ENCODE results near the gene PPIL1. TPM values are rescaled to one million over a fixed set of nuclear protein-coding genes. Genes with fewer than 3 reads are reported as not detected.

The PPIL1 gene
- polyA plus RNA-seq, 1 donor (not counting 4 experiments of a cell fraction or from before 2014, with no cell fraction given), result 45.5 TPM

- Histone ChIP-seq H4K20me1 (ENCODE audit: control insufficient read depth, extremely low read depth, insufficient read depth, low read length) (no peaks in the 10 kb centered on the region), H3K27ac (ENCODE audit: control insufficient read depth, insufficient read depth, low read length) (no peak overlapping the region), H3K4me1 (ENCODE audit: control insufficient read depth, extremely low read depth, insufficient read depth, low read length) (no peaks in the 10 kb centered on the region), H2AFZ (ENCODE audit: control insufficient read depth, low read length) (no peak overlapping the region), H3K79me2 (ENCODE audit: control insufficient read depth, insufficient read depth, low read length) (no peaks in the 10 kb centered on the region), H3K4me3 (ENCODE audit: control insufficient read depth in 2 of 3, extremely low read depth in 1 of 3, insufficient read depth in 2 of 3, low read depth in 1 of 3, low read length in 3 of 3) (no peak overlapping the region), H3K9me3 (ENCODE audit: control insufficient read depth, low read depth, low read length) (no peaks in the 10 kb centered on the region), H3K9ac (ENCODE audit: control insufficient read depth, extremely low read depth, insufficient read depth, low read length) (no peak overlapping the region), H3K4me2 (ENCODE audit: control insufficient read depth, extremely low read depth, insufficient read depth, low read depth, low read length) (no peak overlapping the region), H3K9me1 (ENCODE audit: control insufficient read depth, extremely low read depth, insufficient read depth, low read length) (no peaks in the 10 kb centered on the region), H3K36me3 (ENCODE audit: control insufficient read depth in 2 of 2, extremely low read depth in 1 of 2, insufficient read depth in 2 of 2, low read length in 2 of 2) (no peaks in the 10 kb centered on the region), H3K27me3 (ENCODE audit: control insufficient read depth, extremely low read depth, insufficient read depth, low read length) (peaks cover 33% of the 10 kb centered on the region)
- dilution Hi-C loops (cut with MboI; ENCODE audit: extremely low pct_ligation_motif_present, low sequenced_read_pairs), result no loop called here
- FAIRE-seq (no peak), DNase-seq (ENCODE audit: low read depth, low spot score) (no peak)
- TF ChIP-seq EZH2 (IDR thresholded peaks at IDR 0.05; ENCODE audit: low read length), result no peak
- TF ChIP-seq CTCF (optimal IDR thresholded peaks at IDR 0.05 in 1 of 3, IDR thresholded peaks at IDR 0.05 in 1 of 3, conservative IDR thresholded peaks at IDR 0.05 in 1 of 3; ENCODE audit: extremely low read depth in 1 of 3, insufficient read depth in 2 of 3, low read length in 3 of 3), result no peak
Measured at GRCh38 chr6:36843170-36843569, 31.4 kb downstream of the PPIL1 start.

GRCh38 chr6:36841756-36842155 is 32.8 kb downstream of the PPIL1 start:
- H4K20me1 ChIP-seq (ENCODE audit: control insufficient read depth, extremely low read depth, insufficient read depth, low read length), result no peaks in the 10 kb centered on the region
- H3K4me1 ChIP-seq (ENCODE audit: control insufficient read depth, extremely low read depth, insufficient read depth, low read length), result no peaks in the 10 kb centered on the region
- DNase-seq (ENCODE audit: low read depth, low spot score) (no peak), FAIRE-seq (no peak)
- H3K27me3 ChIP-seq (ENCODE audit: control insufficient read depth, extremely low read depth, insufficient read depth, low read length), result peaks cover 43% of the 10 kb centered on the region
- H3K79me2 ChIP-seq (ENCODE audit: control insufficient read depth, insufficient read depth, low read length), result no peaks in the 10 kb centered on the region
- dilution Hi-C loops (cut with MboI; ENCODE audit: extremely low pct_ligation_motif_present, low sequenced_read_pairs), result no loop called here
- H3K9me1 ChIP-seq (ENCODE audit: control insufficient read depth, extremely low read depth, insufficient read depth, low read length), result no peaks in the 10 kb centered on the region
- no peaks in the 10 kb centered on the region for H3K36me3 ChIP-seq (ENCODE audit: control insufficient read depth in 2 of 2, extremely low read depth in 1 of 2, insufficient read depth in 2 of 2, low read length in 2 of 2)
- no peak overlapping the region for H2AFZ ChIP-seq (ENCODE audit: control insufficient read depth, low read length)
- H3K27ac ChIP-seq (ENCODE audit: control insufficient read depth, insufficient read depth, low read length), result no peak overlapping the region
- no peak overlapping the region for H3K4me2 ChIP-seq (ENCODE audit: control insufficient read depth, extremely low read depth, insufficient read depth, low read depth, low read length)
- no peak for TF ChIP-seq EZH2 (IDR thresholded peaks at IDR 0.05; ENCODE audit: low read length)
- TF ChIP-seq CTCF (optimal IDR thresholded peaks at IDR 0.05 in 1 of 3, IDR thresholded peaks at IDR 0.05 in 1 of 3, conservative IDR thresholded peaks at IDR 0.05 in 1 of 3; ENCODE audit: extremely low read depth in 1 of 3, insufficient read depth in 2 of 3, low read length in 3 of 3), result no peak
- no peak overlapping the region for H3K9ac ChIP-seq (ENCODE audit: control insufficient read depth, extremely low read depth, insufficient read depth, low read length)
- H3K9me3 ChIP-seq (ENCODE audit: control insufficient read depth, low read depth, low read length), result no peaks in the 10 kb centered on the region
- H3K4me3 ChIP-seq (ENCODE audit: control insufficient read depth in 2 of 3, extremely low read depth in 1 of 3, insufficient read depth in 2 of 3, low read depth in 1 of 3, low read length in 3 of 3), result no peak overlapping the region

Measured in keratinocyte (primary cell).